CD4-positive, alpha-beta T cell treated with Interleukin-12 subunit alpha and Interleukin-12 subunit beta, for 1 hour (primary cell): ENCODE measurements around the gene SHISA2.
"Not testable (repeated sequence)": the region's sequence is repeated elsewhere in the genome, so short reads cannot be mapped to it uniquely, and the experiment has no call there.

Source experiments
- DNase-seq: peaks from one replicate; pipeline ENCODE4 v3.0.0-alpha.2; 2020

The SHISA2 gene

DNA sequence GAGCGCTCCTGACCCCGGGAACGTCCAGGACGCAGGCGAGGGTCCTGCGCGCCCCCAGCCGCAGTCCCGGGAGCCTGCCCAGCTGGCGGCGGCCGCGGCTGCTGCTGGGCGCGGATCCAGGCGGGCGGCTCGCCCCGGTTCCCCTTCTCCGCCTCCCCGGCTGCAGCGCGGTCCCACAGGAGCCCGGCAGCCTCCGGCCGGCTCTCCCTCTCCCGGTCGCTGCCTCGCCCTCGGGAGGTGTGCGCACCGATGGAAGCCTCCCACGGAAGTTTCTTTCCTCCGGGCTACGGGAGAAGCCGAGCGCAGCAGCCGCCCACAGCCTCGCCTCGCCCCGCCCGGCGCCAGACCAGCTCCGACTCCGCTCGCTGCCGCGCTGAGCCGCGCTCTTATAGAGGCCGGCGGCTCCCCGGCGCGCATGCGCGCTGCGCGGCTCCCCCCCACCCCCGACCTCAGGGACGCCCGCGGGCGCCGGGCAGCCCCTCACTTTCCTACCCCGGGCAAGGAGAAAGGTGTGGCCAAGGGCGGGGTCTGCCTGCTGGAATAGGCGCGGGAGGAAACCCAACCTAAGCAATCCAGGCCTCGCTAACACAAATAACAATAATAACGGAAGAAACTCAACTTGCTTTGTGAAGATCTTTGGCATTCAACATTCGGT, at the start of gene SHISA2:
SHISA2 (minus strand) TSS at position 360 of the 655 bp plus-strand sequence. CDS start 1,041 bp downstream, outside the sequence.
- peak; percentile 31 for DNase-seq

DNA sequence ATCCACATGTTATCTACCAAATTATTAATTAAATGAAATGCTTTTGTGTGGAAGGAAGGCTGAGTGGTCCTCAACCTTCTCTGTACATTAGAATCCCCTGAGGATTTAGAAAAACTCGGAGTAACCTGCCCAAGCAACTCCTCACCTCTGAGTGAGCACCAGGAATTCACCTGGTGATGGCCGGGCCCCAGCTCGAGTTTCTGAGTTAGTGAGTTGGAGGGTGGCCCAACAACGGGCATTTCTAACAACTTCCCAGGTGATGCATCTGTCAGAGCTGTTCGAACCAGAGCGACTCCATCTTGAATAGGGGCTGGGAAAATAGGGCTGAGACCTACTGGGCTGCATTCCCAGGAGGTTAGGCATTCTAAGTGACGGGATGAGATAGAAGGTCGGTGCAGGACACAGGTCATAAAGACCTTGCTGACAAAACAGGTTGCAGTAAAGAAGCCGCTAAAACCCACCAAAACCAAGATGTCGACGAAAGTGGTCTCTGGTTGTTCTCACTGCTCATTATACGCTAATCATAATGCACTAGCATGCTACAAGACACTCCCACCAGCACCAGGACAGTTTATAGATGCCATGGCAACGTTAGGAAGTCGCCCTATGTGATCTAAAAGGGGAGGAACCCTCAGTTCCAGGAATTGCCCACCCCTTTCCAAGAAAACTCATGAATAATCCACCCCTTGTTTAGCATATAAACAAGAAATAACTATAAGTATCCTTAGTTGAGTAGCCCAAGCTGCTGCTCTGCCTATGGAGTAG, 44.2 kb upstream of the SHISA2 start:
- no peak for DNase-seq

DNA sequence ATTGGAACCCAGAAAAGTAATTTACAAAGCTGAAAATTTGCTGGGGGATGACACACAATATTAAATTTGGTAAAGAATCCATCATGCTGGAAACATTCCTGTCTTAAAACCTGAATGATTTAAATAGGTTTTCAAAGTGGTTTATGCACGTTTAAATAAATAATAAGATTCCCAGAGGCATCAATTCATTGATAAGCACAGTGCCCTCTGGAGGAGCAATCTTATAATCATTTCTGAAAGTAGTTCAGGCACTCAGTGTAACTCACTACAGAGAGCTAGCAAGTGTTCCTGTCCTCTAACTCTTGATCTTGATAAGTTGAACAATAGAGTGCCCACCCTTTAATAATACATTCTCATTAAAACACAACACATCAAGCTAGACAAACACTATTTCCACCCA, 43.5 kb upstream of the SHISA2 start:
- no peak for DNase-seq

DNA sequence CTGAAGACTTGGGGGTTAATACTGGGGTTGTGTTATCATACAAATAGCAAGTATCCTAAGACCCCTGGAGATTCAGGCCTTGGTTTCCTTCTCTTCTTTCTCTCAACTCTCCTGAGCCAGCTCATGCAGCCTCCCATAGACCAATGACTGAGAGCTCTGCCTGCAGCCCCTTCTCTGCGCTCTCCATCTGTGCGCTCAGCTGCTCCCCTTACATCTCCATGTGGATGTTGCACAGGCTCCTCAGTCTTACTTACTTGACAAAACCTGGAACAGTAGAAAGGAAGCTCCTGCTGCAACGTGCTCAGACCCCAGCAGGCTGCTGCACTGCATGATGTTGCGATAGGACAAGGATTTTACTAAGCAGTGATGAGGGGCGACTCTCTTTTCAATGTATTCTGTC, 25.0 kb upstream of the SHISA2 start:
- DNase-seq, result not testable (repeated sequence)

DNA sequence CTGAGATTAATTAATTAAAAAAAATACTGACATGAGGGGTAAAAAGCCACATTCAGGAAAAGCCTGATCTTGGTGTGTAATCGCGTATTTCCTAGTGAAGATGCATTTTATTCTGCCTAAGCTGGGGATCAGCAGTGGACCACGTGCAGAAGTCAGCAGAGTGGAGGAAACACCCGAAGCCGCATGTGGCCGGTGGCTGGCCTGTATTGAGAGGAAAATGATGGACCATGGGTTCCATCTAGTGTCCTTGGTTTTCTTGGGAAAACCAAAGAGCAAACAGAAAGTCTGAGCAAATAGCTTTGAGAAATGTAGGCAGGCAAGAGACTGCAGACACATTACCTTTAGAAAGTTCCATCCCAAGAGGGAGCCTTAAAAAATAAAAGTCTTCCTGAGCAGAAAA, 23.7 kb upstream of the SHISA2 start:
- DNase-seq, result no peak

DNA sequence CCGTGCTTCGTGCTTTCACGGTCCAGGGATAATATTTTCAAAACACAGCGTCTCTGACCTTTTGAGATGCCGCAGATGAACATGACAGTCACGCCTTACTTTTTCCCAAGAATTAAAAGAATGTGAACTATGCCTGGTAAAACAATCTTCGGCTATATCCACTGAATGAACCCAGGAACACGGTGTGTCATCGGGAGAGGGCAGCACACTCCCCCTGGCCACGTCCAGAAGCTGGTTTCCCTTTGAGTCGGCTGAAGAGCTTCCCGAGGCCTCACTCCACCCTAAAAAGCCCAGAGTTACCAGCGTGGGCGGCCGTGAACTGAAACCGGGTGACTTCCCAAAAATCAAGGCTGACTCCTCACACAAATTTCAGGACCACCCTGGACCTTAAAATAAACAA, 22.9 kb upstream of the SHISA2 start:
- no peak for DNase-seq

DNA sequence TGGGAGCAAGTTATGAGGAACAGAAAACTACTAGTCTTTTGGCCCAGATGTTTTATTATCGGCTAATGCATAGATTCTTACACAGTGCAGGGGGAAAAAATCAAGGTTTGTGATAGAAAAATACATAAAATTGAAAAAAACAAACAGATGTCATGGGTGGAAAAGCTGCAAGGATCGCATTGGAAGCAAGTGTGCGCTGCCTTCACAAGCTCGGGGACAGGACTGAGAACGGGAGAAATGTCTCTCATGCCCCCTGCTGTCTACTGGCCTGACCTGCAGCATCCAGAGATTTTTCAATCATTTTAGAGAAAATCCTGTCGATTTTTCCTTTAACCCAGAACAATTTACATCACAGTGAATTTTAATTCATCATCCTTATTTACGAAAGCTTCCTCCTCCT, 20.5 kb upstream of the SHISA2 start:
- DNase-seq, result not testable (repeated sequence)

DNA sequence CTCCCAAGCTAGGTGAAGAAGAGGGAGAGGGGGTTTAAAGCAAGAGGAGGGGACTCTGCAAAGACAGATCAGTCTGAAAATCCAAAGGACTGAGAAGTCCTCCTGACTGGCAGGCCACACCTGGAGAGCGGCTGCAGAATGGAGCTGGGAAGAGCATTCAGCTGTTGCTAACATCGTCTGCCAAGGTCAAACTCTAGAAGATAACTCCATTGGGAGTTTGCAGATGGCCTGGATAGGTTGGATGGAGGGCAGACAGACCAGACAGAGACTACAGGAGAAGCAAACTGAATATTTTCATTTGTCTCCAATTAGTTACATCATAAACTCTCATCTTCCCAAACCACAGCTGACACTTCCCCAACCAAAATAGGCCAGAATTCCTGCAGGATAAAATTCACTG, 19.9 kb upstream of the SHISA2 start:
- DNase-seq, result no peak

DNA sequence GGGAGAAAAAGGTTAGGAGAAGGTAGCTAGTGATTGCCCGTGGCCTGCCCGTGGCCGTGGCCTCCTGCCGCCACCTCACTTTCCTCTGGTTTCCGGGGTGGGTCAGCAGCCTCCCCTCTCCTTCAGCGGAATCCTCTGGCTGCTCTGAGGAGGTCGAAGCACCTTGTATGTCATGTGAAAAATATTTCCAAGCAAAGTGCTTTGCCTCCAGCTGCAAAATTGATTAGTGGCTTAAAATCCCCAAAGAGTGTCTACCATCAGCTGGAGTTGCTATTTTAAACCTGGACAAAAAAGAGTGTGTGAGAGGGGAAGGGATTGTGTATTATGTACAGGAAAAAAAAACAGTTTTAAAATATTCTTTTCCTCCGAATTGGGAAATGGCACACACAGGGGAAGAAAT, 17.8 kb upstream of the SHISA2 start:
- not testable (repeated sequence) for DNase-seq

DNA sequence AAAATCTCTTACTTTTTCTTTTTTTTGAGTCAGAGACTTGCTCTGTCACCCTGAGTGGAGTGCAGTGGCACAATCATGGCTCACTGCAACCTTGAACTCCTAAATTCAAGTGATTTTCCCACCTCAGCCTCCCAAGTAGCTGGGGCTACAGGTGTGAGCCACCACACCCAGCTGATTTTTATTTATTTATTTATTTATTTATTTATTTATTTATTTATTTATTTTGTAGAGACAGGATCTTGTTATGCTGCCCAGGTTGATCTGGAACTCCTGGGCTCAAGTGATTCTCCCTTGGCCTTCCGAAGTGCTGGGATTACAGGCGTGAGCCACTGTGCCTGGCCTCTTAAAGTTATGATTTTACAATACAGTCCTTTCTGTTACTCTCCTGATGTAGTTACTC, 16.6 kb upstream of the SHISA2 start:
- not testable (repeated sequence) for DNase-seq

DNA sequence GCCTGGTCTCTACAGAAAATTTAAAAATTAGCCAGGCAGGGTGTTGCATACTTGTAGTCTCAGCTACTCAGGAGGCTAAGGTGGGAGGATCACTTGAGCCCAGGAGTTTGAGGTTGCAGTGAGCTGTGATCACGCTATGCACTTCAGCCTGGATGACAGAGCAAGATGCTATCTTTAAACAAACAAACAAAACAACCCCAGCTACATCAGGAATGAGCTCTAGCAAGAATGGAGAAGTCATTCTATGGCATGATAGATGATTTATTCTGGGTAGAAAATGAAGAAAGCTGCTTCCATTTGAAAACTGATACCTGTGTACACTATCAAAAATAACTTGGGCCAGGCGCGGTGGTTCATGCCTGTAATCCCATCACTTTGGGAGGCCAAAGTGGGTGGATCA, 15.8 kb upstream of the SHISA2 start:
- DNase-seq, result no peak

DNA sequence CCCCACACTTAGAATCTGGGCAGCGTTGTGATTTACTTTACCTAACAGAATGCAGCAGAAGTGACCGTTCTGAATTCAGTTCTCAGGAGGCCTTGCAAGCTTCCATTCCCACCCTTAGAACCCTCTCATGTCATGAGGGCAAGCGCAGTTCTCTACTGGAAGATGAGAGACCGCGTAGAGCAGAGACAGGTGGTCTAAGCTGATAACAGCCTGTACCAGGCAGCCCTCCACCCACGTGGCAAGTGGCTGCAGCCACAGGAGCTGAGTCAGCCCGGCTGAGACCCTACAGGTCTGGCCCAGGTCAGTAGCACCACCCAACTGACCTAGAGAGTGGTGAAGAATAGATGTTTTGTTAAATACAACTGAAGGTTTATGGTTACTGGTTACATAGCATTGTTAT, 14.7 kb upstream of the SHISA2 start:
- DNase-seq, result not testable (repeated sequence)

DNA sequence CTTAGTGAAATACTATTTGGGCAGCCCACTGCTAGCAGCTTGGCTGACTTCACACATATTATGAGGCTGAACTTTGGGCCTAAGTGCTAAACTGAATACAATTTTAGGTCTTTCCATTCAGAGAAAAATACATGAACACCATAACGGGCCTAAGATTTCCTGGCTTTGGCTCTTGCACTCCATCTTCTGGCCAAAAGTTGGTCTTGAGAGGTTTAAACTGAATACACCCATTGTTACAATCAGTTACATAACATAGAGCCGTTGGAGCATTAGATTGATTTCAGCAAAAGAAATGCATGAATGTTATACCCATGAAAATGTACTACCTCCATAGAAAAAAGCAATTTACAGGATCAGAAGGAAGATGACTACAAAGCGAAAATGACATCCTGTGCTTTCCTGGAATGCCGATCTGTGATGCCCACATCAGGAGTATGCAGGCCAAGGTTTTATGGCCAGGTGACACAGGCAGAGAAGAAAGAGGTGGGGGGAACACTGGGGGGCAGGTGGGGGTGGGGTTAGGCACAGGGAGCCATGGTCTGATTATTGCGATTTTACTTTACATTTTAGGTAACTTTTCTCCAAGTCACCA, 11.1 kb upstream of the SHISA2 start:
- peak; percentile 57 for DNase-seq

DNA sequence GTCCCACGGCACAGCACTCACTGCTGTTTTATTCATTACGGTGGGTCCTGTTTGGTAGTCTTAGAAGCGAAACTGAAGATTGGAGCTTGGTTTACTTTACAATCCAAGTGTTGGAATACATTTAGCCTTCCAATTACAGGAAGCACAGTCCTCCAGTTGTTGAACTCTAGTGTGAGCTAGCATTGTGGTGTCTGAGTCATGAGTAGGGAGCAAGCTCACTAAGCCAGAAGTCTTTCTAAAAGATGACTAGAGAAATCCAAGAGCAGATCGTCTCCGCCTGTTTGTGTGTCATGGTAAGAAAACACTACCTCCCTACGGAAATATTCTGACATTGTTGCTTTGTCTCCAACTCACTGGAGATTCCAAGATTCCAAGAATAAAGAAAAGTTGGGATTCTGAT, 10.1 kb upstream of the SHISA2 start:
- no peak for DNase-seq

DNA sequence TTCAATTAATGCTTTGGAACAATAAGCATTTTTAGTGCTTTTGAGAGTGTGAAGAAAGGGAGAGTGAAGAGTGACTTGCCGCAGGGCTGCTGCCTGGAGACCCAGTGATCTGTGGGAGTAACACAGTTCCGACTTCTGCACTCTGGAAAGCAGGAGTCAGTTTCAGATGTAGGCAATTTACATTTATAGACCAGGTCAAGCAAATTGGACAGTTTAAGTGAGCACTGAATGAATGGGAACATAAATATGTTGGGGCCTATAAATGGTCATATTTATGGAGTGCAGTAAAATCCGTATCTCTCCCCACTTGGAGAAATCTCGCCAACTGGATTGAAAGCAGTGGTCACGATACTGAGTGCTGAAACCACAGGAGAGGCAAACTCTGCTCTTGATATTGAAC, 9.4 kb upstream of the SHISA2 start:
- no peak for DNase-seq

DNA sequence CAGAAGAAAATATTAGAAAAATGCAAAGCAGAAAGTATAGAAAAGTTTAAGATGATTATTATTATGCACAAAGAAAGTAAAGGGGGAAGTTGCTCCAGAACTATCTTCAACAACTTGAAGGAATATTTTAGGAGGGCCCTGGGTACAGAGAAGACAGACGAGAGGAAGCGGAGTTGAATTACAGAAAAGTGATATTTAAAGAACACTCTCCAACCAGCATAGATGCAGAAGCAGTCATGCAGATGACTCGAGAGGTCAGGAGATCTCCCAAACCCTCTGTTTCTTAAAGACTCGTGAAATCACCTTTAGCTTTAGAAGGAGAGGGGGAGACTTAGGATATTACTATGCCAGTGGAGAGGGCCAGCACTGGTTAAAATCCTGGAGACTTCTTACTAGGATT, 8.5 kb upstream of the SHISA2 start:
- no peak for DNase-seq

DNA sequence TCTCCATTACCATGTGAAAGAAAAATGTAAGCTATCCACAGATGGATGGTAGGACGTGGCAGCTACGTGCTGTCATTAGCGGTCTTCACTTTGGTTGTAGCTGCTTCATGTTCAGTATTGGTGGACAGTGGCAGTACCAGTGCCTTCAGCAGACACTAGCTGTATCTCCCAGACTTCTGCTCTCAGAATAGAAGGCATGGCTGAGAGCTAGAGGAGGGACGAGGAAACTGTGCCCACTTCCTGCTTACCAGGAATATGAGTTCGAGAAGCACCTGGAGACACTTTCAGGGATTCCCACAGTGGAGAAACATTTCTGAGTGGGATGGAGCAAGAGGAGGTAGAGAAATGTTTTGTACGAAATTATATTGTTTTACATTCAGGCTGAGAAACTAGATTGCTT, 6.9 kb upstream of the SHISA2 start:
- DNase-seq, result no peak

DNA sequence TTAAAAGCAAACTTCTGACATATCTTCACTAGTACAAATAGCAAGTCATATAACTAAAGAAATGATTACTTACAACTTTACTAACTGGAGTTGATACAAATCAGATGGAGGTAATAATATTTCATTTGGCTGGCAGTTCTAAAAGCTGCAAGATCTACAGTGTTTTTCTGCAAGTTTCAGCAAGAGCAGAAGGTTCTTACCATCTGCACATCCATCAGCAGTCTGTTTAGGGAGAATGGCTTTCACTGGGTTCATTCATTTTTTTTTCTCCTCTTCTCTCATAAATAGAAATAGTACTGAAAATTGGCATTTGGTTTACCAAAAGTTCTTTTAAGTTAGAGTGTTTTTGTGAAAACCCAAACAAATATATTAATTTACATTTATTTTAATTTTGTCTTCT, 3.1 kb upstream of the SHISA2 start:
- DNase-seq, result no peak

DNA sequence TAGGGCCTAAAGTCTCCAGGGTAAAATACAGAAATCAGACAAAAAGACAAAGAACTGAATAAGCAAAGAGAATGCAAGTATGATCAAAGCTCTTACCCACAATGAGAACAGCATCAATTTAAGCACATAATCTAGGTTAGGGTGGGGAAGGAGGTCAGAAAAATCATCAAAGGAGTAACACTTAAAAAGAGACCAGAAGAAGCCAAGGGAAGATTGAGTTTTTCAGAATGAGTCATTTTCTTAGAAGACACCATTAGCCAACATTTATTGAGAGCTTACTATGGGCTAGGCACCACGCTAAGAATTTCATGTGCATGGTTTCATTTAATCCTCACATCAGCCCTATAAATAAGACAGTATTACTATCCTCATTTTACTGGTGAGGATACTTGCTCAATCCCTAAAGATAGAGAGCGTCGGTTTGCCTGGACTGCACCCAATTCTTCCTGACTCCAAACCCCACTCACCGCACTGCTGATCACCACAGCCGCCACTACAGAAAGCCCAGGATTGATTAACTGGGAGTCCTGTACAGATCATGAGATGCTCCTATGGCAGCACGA, 1.7 kb upstream of the SHISA2 start:
- no peak for DNase-seq

DNA sequence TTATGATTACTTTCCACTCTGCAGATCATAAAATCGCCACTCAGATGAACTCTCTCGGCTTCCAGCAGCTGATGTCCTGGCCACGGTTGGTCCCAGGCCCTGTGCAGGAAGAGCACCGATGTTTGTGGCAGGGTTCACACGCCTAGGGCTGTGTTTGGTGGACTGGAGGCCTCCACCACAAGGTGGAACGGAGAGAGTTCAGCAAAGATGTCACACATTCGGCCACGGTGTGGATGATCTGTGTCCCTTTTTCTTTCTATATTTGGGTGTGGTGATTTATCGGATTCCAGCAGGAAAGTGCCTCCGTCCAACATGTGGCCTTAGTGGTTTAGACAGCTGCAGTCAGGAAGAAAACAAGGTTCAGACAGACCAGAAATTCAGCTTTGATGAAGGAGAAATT, 521 bp upstream of the SHISA2 start:
- DNase-seq, result no peak

DNA sequence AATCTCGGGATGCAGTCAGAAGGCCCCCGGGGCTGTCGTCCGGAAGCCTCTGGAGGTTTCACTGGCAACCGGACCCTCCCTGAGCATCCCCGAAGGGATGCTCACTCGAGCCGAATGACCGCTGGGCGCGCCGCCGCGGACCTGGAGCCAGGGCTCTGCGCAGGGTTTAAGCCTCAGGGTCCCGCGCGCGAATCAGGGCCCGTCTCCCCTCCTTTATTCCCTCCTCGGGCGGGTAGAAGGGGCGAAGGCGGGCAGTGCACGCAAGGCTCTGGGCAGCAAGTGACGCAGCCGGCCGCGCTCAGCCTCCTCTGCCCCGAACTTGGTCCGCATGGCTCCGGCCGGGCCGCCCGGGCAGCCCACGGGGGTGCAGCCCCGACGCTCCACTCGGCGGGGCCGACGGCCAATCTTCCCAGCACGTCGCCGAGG, 572 bp downstream of the SHISA2 start:
- DNase-seq, result no peak

DNA sequence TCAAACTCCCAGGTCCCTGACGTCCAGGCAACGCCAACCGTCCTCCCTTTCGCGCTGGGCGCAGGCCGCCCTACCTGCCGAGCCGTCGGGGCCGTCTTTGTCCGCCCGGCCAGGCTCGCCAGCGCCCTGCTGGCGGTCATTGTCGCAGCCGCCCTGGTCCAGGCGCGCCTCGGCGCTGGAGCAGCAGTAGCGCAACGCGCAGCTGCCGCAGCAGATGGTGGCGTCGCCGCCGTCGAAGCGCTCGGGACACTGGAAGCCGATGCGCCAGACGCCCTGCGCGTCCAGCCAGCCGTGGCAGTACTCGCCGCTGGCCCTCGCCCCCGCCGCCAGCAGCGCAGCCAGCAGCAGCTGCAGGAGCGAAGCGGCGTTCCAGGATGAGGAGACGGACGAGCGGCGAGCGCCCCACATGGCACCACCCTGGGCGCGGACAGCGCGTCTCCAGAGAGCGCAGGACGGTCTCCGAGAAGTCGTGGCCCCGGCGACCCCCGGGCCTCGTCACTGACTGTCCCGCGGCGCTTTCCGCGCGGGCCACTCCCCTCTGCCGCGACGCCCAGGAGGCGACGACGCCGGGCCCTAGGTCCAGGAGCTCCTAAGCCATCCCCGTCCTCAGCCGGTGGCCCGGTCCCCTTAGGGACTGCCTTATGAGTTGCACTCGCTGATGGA, 1.1 kb downstream of the SHISA2 start:
- no peak for DNase-seq

DNA sequence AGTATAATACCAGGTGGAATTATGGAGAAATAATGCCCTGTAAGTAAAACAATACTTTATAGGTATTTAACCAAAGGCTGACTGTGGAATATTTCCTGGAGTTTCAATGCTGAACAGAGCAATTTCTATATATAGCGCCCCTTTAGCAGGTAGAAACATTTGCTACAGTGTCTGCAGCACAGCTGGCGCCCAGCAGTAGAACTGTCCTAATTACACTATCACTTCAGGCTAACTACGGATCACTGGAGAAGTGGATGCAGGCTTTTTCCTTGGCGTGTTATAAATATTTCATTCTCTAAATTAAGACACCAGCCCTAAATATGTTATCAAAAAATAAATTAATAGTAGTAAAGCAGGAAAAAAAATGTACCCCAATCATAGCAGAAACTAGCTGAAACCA, 3.1 kb downstream of the SHISA2 start:
- no peak for DNase-seq
